Esophagus squamous epithelium (tissue), 5 donors: Measurements from ENCODE around the gene SMPX. TPM values are rescaled to one million over a fixed set of nuclear protein-coding genes. Genes with fewer than 3 reads are reported as not detected.

Source experiments
- DNase-seq: peaks from one replicate; lab custom pipeline; 2025; lab: John Stamatoyannopoulos, UW
- H3K27ac ChIP-seq, 4 donors: fragments of 200-600 bp; sonication (generic); one replicate each; pipeline ENCODE4 v1.5.1; 2016 to 2019; ENCODE audit warnings: mild to moderate bottlenecking in 1 of 4
- H3K27me3 ChIP-seq, 4 donors: fragments of 200-600 bp; sonication (generic); 1 replicate in 3 of 4; 2 replicates in 1 of 4; pipeline versions ENCODE4 v1.5.1 to v1.6.0; 2017 to 2021; ENCODE audit warnings: antibody characterized with exemption in 1 of 4
- H3K36me3 ChIP-seq, 3 donors: fragments of 200-600 bp; sonication (generic); one replicate each; pipeline ENCODE4 v1.5.1; 2016 to 2019
- H3K4me1 ChIP-seq, 3 donors: fragments of 200-600 bp; sonication (generic); one replicate each; pipeline ENCODE4 v1.5.1; 2017 to 2019
- H3K4me3 ChIP-seq, 4 donors: fragments of 200-600 bp; sonication (generic); 1 replicate in 3 of 4; 2 replicates in 1 of 4; pipeline ENCODE4 v1.5.1; 2016 to 2019; ENCODE audit warnings: mild to moderate bottlenecking in 2 of 4, moderate library complexity in 1 of 4
- H3K9me3 ChIP-seq, 3 donors: fragments of 200-600 bp; sonication (generic); one replicate each; pipeline ENCODE4 v1.5.1; 2016 to 2019
- CTCF ChIP-seq, 6 experiments: fragments of 450-650 bp in 4 of 6; fragments of 200-600 bp in 2 of 6; sonication (generic) in 2 of 6; IDR thresholded peaks; one replicate each; pipeline ENCODE4 v1.5.1; 2016 to 2019; ENCODE audit warnings: antibody characterized with exemption in 6 of 6, mild to moderate bottlenecking in 4 of 6, moderate library complexity in 4 of 6
- POLR2A ChIP-seq, 4 donors: fragments of 450-650 bp; IDR thresholded peaks; one replicate each; pipeline ENCODE4 v1.6.1; 2017; ENCODE audit warnings: antibody characterized with exemption in 4 of 4, mild to moderate bottlenecking in 4 of 4, moderate library complexity in 3 of 4
- WGBS, 2 donors: methylation state at CpG; one replicate each; pipeline ENCODE4 v1.1.5; 2018; 5-methylcytosine and 5-hydroxymethylcytosine counted together
- intact Hi-C: fragments of 100-400 bp; cut with DNase I; formaldehyde crosslinking; loops from one replicate; pipeline ENCODE4 v1.15.0; 2022
- total RNA-seq, 4 donors: library from RNA; depleted of rRNA; stranded (reverse); fragments of >200 nt; gene quantifications; one replicate each; pipeline ENCODE4 v1.1.0, GENCODE V29; 2016
- donor health status: DM: yes; HTN: yes; CAD: no.

SMPX gene
- total RNA-seq, 4 donors from 2014 or later = not detected

DNA sequence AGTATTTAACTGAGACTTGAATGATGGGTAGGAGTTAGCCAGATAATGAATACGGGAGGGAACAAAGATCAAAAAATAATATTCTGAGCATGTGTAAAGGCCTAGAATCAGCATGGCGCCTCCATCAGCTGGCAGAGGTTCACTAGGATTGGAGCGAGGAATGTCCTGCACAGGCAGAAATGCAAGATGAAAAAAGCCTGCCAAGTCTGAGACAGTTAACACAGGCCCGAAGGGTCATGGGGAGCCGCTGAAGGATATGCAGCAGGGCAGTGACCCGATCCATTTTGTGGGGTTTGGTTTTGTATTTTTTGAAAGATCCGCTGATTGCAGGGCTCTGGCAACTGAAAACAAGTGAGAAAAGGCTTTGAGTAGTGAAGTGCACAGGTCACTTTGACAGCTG lies 40.1 kb downstream of the SMPX start:
- Histone ChIP-seq H3K27ac (no peak overlapping the region), H3K4me1 (no peaks in the 10 kb centered on the region), H3K4me3 (no peak overlapping the region), H3K27me3 (no peaks in the 10 kb centered on the region), H3K9me3 (no peaks in the 10 kb centered on the region), H3K36me3 (no peaks in the 10 kb centered on the region)
- intact Hi-C loops = no loop called here
- TF ChIP-seq CTCF (IDR thresholded peaks at IDR 0.05) (no peak), POLR2A (IDR thresholded peaks at IDR 0.05) (no peak)
- DNase-seq = no peak
- WGBS, 2 donors = 65 to 79% methylated on average over 7 of the region's 7 CpGs

DNA sequence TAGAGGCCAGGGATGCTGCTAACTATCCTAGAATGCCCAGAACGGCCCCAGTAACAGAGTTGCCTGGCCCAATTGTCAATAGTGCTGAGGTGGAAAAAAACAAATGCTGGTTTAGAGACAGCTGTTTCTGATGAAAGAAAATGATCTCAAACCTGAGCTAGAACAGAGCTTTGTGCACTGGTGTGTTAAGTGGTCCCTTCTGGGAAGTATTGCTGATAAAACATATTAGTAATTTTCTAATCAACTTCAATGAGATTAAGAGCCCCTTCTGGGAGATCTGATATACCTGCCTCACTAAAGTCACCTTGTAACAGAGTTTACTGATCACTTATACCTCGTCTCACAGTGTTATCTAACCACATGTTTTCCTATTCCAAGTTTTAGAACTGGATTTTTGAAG lies 42.1 kb downstream of the SMPX start:
- TF ChIP-seq CTCF (IDR thresholded peaks at IDR 0.05) (no peak), POLR2A (IDR thresholded peaks at IDR 0.05) (no peak)
- WGBS, 2 donors = 44 to 56% methylated on average over 2 of the region's 2 CpGs
- no peak overlapping the region for H3K4me3 ChIP-seq
- intact Hi-C loops = no loop called here
- DNase-seq = no peak
- H3K27me3 ChIP-seq = no peaks in the 10 kb centered on the region
- H3K4me1 ChIP-seq = no peaks in the 10 kb centered on the region
- no peaks in the 10 kb centered on the region for H3K36me3 ChIP-seq
- no peaks in the 10 kb centered on the region for H3K9me3 ChIP-seq
- no peak overlapping the region for H3K27ac ChIP-seq

- 79% methylated on average over 2 of the region's 2 CpGs; no CpG with 5 or more reads in 1 of the 2 donors for WGBS, 2 donors
These were observed 42.6 kb downstream of the SMPX start for GRCh38 chrX:21715337-21715736.

GRCh38 chrX:21711848-21712197 lies 46.1 kb downstream of the SMPX start:
- H3K4me3 ChIP-seq = no peak overlapping the region
- no peak overlapping the region for H3K27ac ChIP-seq
- H3K4me1 ChIP-seq = no peaks in the 10 kb centered on the region
- peaks cover 0 to 8% (median 0%) of the 10 kb centered on the region in 3 donors for H3K9me3 ChIP-seq
- no peak for DNase-seq
- H3K36me3 ChIP-seq = no peaks in the 10 kb centered on the region
- TF ChIP-seq POLR2A (IDR thresholded peaks at IDR 0.05) = no peak
- no peak for TF ChIP-seq CTCF (IDR thresholded peaks at IDR 0.05)
- no peaks in the 10 kb centered on the region for H3K27me3 ChIP-seq
- 55% methylated on average over 2 of the region's 2 CpGs; no CpG with 5 or more reads in 1 of the 2 donors for WGBS, 2 donors
- intact Hi-C loops = no loop called here

More at GRCh38 chrX:21715337-21715736, 42.6 kb downstream of the SMPX start:
- intact Hi-C loops = no loop called here
- no peaks in the 10 kb centered on the region for H3K36me3 ChIP-seq
- TF ChIP-seq POLR2A (IDR thresholded peaks at IDR 0.05) = no peak
- TF ChIP-seq CTCF (IDR thresholded peaks at IDR 0.05) = no peak
- no peaks in the 10 kb centered on the region for H3K4me1 ChIP-seq
- H3K9me3 ChIP-seq = no peaks in the 10 kb centered on the region
- no peaks in the 10 kb centered on the region for H3K27me3 ChIP-seq
- H3K4me3 ChIP-seq = no peak overlapping the region
- DNase-seq = no peak
- no peak overlapping the region for H3K27ac ChIP-seq

DNA sequence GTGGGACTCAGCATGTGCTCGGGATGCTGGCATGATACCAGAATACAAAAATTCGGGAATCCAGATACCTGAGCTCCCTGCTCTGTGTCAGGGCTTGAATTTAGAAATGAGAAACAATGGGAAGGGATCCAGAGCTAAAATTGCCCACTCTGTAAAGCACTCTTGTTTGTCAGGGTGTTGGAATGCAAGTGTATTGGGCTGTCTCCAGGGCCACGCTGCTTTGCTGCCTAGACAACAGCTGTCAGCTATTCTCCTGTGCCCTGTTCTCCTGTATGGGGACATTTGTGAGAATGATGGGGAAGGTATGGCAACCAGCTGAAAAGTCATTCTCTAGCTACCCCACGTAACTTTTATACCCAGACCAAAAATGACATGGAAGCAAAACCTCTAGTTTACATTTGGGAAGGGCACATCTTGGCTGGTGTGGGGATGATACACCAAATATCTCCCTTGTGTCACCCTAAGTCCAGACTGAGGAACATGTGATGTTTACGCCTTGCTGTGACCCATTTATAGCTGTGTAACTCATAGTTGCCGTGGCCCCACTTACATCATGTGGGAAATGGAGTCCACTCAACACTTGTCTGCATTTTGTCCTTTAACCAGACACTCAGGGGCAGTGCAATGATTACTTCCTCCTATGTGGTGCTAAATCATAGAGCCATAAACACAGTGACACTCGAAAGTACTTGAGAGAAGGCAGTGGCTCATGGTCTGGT lies 46.6 kb downstream of the SMPX start:
- Histone ChIP-seq H3K4me3 (no peak overlapping the region), H3K27ac (no peak overlapping the region), H3K36me3 (no peaks in the 10 kb centered on the region), H3K4me1 (no peaks in the 10 kb centered on the region), H3K9me3 (peaks cover 0 to 8% (median 0%) of the 10 kb centered on the region in 3 donors), H3K27me3 (no peaks in the 10 kb centered on the region)
- WGBS, 2 donors = 33 to 59% methylated on average over 1 to 6 of the region's 7 CpGs
- intact Hi-C loops = no loop called here
- TF ChIP-seq POLR2A (IDR thresholded peaks at IDR 0.05) (no peak), CTCF (IDR thresholded peaks at IDR 0.05) (no peak)
- no peak for DNase-seq
